DND-41 (cell line): ENCODE measurements around the gene HMCN1.

Source experiments
- ATAC-seq: fragments of 200-7000 bp; cut with Tn5 transposase; 3 replicates; pipeline ENCODE4 v1.9.1; 2021; ENCODE audit warnings: low read depth; ENCODE audit not compliant: insufficient read depth
- DNase-seq: peaks from one replicate; pipeline ENCODE4 v3.0.0-alpha.2; 2020
- H2AFZ ChIP-seq: 2 replicates; pipeline ENCODE4 v1.6.0; 2012; ENCODE audit warnings: low read depth, low read length
- H3K27ac ChIP-seq: 2 replicates; pipeline ENCODE4 v1.5.1; 2012; ENCODE audit warnings: low read length, inconsistent platforms
- H3K27me3 ChIP-seq: fragments of 200-600 bp; sonication (generic); 2 replicates; pipeline ENCODE4 v1.6.0; 2012; ENCODE audit warnings: low read length, mild to moderate bottlenecking, inconsistent platforms; ENCODE audit not compliant: insufficient read depth, poor library complexity
- H3K36me3 ChIP-seq: 2 replicates; pipeline ENCODE4 v1.5.1; 2012; ENCODE audit warnings: low read length, inconsistent platforms; ENCODE audit not compliant: insufficient read depth
- H3K4me1 ChIP-seq: 2 replicates; pipeline ENCODE4 v1.5.1; 2012; ENCODE audit warnings: mild to moderate bottlenecking, low read length; ENCODE audit not compliant: insufficient read depth
- H3K4me2 ChIP-seq: 2 replicates; pipeline ENCODE4 v1.6.0; 2012; ENCODE audit warnings: mild to moderate bottlenecking, moderate library complexity, low read length, inconsistent platforms; ENCODE audit not compliant: insufficient read depth
- H3K4me3 ChIP-seq, 2 experiments: fragments of 200-600 bp in 1 of 2; shearing (Covaris generic) in 1 of 2; 2 replicates each; pipeline ENCODE4 v1.5.1; 2012 to 2016; ENCODE audit warnings: inconsistent platforms in 2 of 2, low read length in 2 of 2, mild to moderate bottlenecking in 2 of 2, low read depth in 1 of 2, moderate library complexity in 1 of 2
- H3K79me2 ChIP-seq: 2 replicates; pipeline ENCODE4 v1.6.0; 2012; ENCODE audit warnings: low read length, inconsistent platforms; ENCODE audit not compliant: insufficient read depth
- H3K9ac ChIP-seq: 2 replicates; pipeline ENCODE4 v1.6.0; 2012; ENCODE audit warnings: low read depth, mild to moderate bottlenecking, inconsistent platforms, low read length, moderate library complexity
- H3K9me3 ChIP-seq: 2 replicates; pipeline ENCODE4 v1.5.1; 2012; ENCODE audit warnings: low read length, moderate library complexity, mild to moderate bottlenecking, inconsistent platforms; ENCODE audit not compliant: insufficient read depth, severe bottlenecking
- H4K20me1 ChIP-seq: 2 replicates; pipeline ENCODE4 v1.6.0; 2012; ENCODE audit warnings: low read length; ENCODE audit not compliant: insufficient read depth
- CTCF ChIP-seq: IDR thresholded peaks from 2 replicates; pipeline ENCODE4 v1.5.1; 2012; ENCODE audit warnings: borderline replicate concordance, low read length, moderate library complexity, mild to moderate bottlenecking; ENCODE audit not compliant: poor library complexity, severe bottlenecking; ENCODE audit errors: extremely low read depth
- EZH2 ChIP-seq: IDR thresholded peaks from 3 replicates; pipeline ENCODE4 v1.6.1; 2012; ENCODE audit warnings: borderline replicate concordance, low read depth, mild to moderate bottlenecking, moderate library complexity, low read length, inconsistent platforms; ENCODE audit not compliant: severe bottlenecking

HMCN1 gene

GRCh38 chr1:186073697-186074096, 339.5 kb downstream of the HMCN1 start:
- H3K4me2 ChIP-seq: no peak overlapping the region
- ATAC-seq: no peak
- H3K36me3 ChIP-seq: no peaks in the 10 kb centered on the region
- no peaks in the 10 kb centered on the region for H3K4me1 ChIP-seq
- H3K4me3 ChIP-seq: no peak overlapping the region
- DNase-seq: no peak
- no peaks in the 10 kb centered on the region for H3K9me3 ChIP-seq
- H3K27ac ChIP-seq: no peak overlapping the region
- TF ChIP-seq CTCF (no peak), EZH2 (no peak)
- H3K79me2 ChIP-seq: no peaks in the 10 kb centered on the region
- no peak overlapping the region for H3K9ac ChIP-seq
- H4K20me1 ChIP-seq: no peaks in the 10 kb centered on the region
- no peak overlapping the region for H2AFZ ChIP-seq
- no peaks in the 10 kb centered on the region for H3K27me3 ChIP-seq

GRCh38 chr1:186076006-186076405, 341.8 kb downstream of the HMCN1 start:
- DNase-seq (no peak), ATAC-seq (no peak)
- H3K27ac ChIP-seq: no peak overlapping the region
- H4K20me1 ChIP-seq: no peaks in the 10 kb centered on the region
- no peaks in the 10 kb centered on the region for H3K4me1 ChIP-seq
- H3K27me3 ChIP-seq: no peaks in the 10 kb centered on the region
- no peaks in the 10 kb centered on the region for H3K36me3 ChIP-seq
- H3K4me2 ChIP-seq: no peak overlapping the region
- H3K4me3 ChIP-seq: no peak overlapping the region
- H3K79me2 ChIP-seq: no peaks in the 10 kb centered on the region
- H2AFZ ChIP-seq: no peak overlapping the region
- no peaks in the 10 kb centered on the region for H3K9me3 ChIP-seq
- TF ChIP-seq EZH2: no peak
- TF ChIP-seq CTCF: no peak
- no peak overlapping the region for H3K9ac ChIP-seq

GRCh38 chr1:186078245-186078644, 344.1 kb downstream of the HMCN1 start:
- Histone ChIP-seq H3K4me1 (no peaks in the 10 kb centered on the region), H3K36me3 (no peaks in the 10 kb centered on the region), H3K9me3 (no peaks in the 10 kb centered on the region), H3K27ac (no peak overlapping the region), H3K27me3 (no peaks in the 10 kb centered on the region), H3K4me2 (no peak overlapping the region), H2AFZ (no peak overlapping the region), H3K79me2 (no peaks in the 10 kb centered on the region), H4K20me1 (no peaks in the 10 kb centered on the region), H3K4me3 (no peak overlapping the region), H3K9ac (no peak overlapping the region)
- no peak for TF ChIP-seq EZH2
- TF ChIP-seq CTCF: no peak
- ATAC-seq (no peak), DNase-seq (no peak)
